H9 (cell line): ENCODE results near the gene PELO. TPM values are rescaled to one million over a fixed set of nuclear protein-coding genes. Genes with fewer than 3 reads are reported as not detected.

ENCODE experiments used
- DNase-seq: peaks from one replicate; pipeline ENCODE4 v3.0.0-alpha.2; 2017
- H2AFZ ChIP-seq: one replicate; pipeline ENCODE4 v1.6.1; 2013; ENCODE audit warnings: mild to moderate bottlenecking, low read length, control low read depth, moderate library complexity
- H2AK5ac ChIP-seq: 2 replicates; pipeline ENCODE4 v1.6.1; 2013; ENCODE audit warnings: low read length, control low read depth, mixed read lengths; ENCODE audit not compliant: insufficient read length
- H2BK120ac ChIP-seq: one replicate; pipeline ENCODE4 v1.6.1; 2013; ENCODE audit warnings: low read depth, mild to moderate bottlenecking, low read length, control low read depth, inconsistent platforms; ENCODE audit not compliant: poor library complexity, severe bottlenecking
- H2BK12ac ChIP-seq: 2 replicates; pipeline ENCODE4 v1.6.1; 2013; ENCODE audit warnings: low read length, control low read depth, mixed read lengths, low read depth; ENCODE audit not compliant: insufficient read length
- H2BK15ac ChIP-seq: 2 replicates; pipeline ENCODE4 v1.6.1; 2013; ENCODE audit warnings: low read depth, low read length, control low read depth
- H2BK20ac ChIP-seq: one replicate; pipeline ENCODE4 v1.6.1; 2013; ENCODE audit warnings: low read depth, mild to moderate bottlenecking, low read length, control low read depth, inconsistent platforms; ENCODE audit not compliant: poor library complexity, severe bottlenecking
- H2BK5ac ChIP-seq: 2 replicates; pipeline ENCODE4 v1.6.1; 2013; ENCODE audit warnings: low read length, control low read depth, mixed read lengths; ENCODE audit not compliant: insufficient read length
- H3K14ac ChIP-seq: 2 replicates; pipeline ENCODE4 v1.6.1; 2013; ENCODE audit warnings: low read length, control low read depth; ENCODE audit not compliant: insufficient read depth
- H3K18ac ChIP-seq: 2 replicates; pipeline ENCODE4 v1.6.1; 2013; ENCODE audit warnings: low read depth, mild to moderate bottlenecking, mixed read lengths, low read length, control low read depth; ENCODE audit not compliant: insufficient read length
- H3K23ac ChIP-seq: 2 replicates; pipeline ENCODE4 v1.6.1; 2013; ENCODE audit warnings: low read length, control low read depth, mixed read lengths, low read depth; ENCODE audit not compliant: insufficient read length
- H3K23me2 ChIP-seq: 2 replicates; pipeline ENCODE4 v1.6.1; 2013; ENCODE audit warnings: low read depth, mild to moderate bottlenecking, mixed read lengths, low read length, control low read depth; ENCODE audit not compliant: insufficient read length, poor library complexity, severe bottlenecking
- H3K27ac ChIP-seq: 2 replicates; pipeline ENCODE4 v1.5.1; 2013; ENCODE audit warnings: low read length, control low read depth, mixed read lengths, low read depth; ENCODE audit not compliant: insufficient read length
- H3K27me3 ChIP-seq: 2 replicates; pipeline ENCODE4 v1.6.1; 2013; ENCODE audit warnings: low read length, control low read depth, inconsistent platforms; ENCODE audit not compliant: insufficient read depth
- H3K4ac ChIP-seq: 2 replicates; pipeline ENCODE4 v1.6.1; 2013; ENCODE audit warnings: low read depth, mild to moderate bottlenecking, control low read depth, inconsistent platforms, low read length, moderate library complexity
- H3K4me1 ChIP-seq: 2 replicates; pipeline ENCODE4 v1.6.1; 2013; ENCODE audit warnings: low read length, control low read depth, inconsistent platforms; ENCODE audit not compliant: insufficient read depth
- H3K4me2 ChIP-seq: 2 replicates; pipeline ENCODE4 v1.6.1; 2013; ENCODE audit warnings: low read length, control low read depth, mixed read lengths; ENCODE audit not compliant: insufficient read length, insufficient read depth
- H3K56ac ChIP-seq: 2 replicates; pipeline ENCODE4 v1.6.1; 2013; ENCODE audit warnings: low read depth, mild to moderate bottlenecking, mixed read lengths, low read length, control low read depth; ENCODE audit not compliant: insufficient read length
- H3K79me1 ChIP-seq: 2 replicates; pipeline ENCODE4 v1.6.1; 2013; ENCODE audit warnings: low read depth, mild to moderate bottlenecking, moderate library complexity, low read length, control low read depth, inconsistent platforms; ENCODE audit not compliant: insufficient read depth, poor library complexity, severe bottlenecking
- H3K79me2 ChIP-seq: 2 replicates; pipeline ENCODE4 v1.6.1; 2013; ENCODE audit warnings: low read length, control low read depth, inconsistent platforms; ENCODE audit not compliant: insufficient read depth
- H3K9ac ChIP-seq: 2 replicates; pipeline ENCODE4 v1.6.1; 2013; ENCODE audit warnings: low read length, control low read depth, mixed read lengths; ENCODE audit not compliant: insufficient read length; ENCODE audit errors: extremely low read depth
- H3K9me3 ChIP-seq: one replicate; pipeline ENCODE4 v1.6.1; 2013; ENCODE audit warnings: low read depth, low read length, inconsistent platforms; ENCODE audit not compliant: control insufficient read depth
- H3T11ph ChIP-seq: one replicate; pipeline ENCODE4 v1.6.1; 2013; ENCODE audit warnings: mild to moderate bottlenecking, low read length, control low read depth, inconsistent platforms
- H4K20me1 ChIP-seq: one replicate; pipeline ENCODE4 v1.6.1; 2013; ENCODE audit not compliant: control insufficient read depth, insufficient read length, insufficient read depth
- H4K5ac ChIP-seq: 2 replicates; pipeline ENCODE4 v1.6.1; 2013; ENCODE audit warnings: low read depth, mild to moderate bottlenecking, mixed read lengths, low read length, control low read depth; ENCODE audit not compliant: insufficient read length
- H4K8ac ChIP-seq: replicated peaks from 2 replicates; pipeline ENCODE4 v1.6.1; 2013; ENCODE audit warnings: low read length, control low read depth, mixed read lengths, low read depth; ENCODE audit not compliant: insufficient read length
- H4K91ac ChIP-seq: 2 replicates; pipeline ENCODE4 v1.6.1; 2013; ENCODE audit warnings: low read depth, mild to moderate bottlenecking, moderate library complexity, mixed read lengths, low read length, control low read depth; ENCODE audit not compliant: insufficient read length
- H3K27ac Mint-ChIP-seq, 3 experiments: 2 replicates in 2 of 3; 3 replicates in 1 of 3; pipeline ENCODE4 v1.8.0; 2020 to 2021; ENCODE audit warnings: mixed read lengths in 3 of 3, mild to moderate bottlenecking in 1 of 3, moderate library complexity in 1 of 3
- H3K27me3 Mint-ChIP-seq: 2 replicates; pipeline ENCODE4 v1.8.0; 2021; ENCODE audit warnings: low read depth, mild to moderate bottlenecking, moderate library complexity, mixed read lengths
- H3K36me3 Mint-ChIP-seq, 3 experiments: 2 replicates in 2 of 3; 3 replicates in 1 of 3; pipeline ENCODE4 v1.8.0; 2020 to 2021; ENCODE audit warnings: low read depth in 3 of 3, mixed read lengths in 3 of 3; ENCODE audit not compliant: insufficient read depth in 1 of 3
- H3K4me1 Mint-ChIP-seq, 2 experiments: 2 replicates each; pipeline ENCODE4 v1.8.0; 2020; ENCODE audit warnings: mixed read lengths in 2 of 2
- H3K4me3 Mint-ChIP-seq, 2 experiments: 2 replicates in 1 of 2; 3 replicates in 1 of 2; pipeline ENCODE4 v1.8.0; 2020 to 2021; ENCODE audit warnings: mild to moderate bottlenecking in 2 of 2, mixed read lengths in 2 of 2, moderate library complexity in 1 of 2
- H3K9me3 Mint-ChIP-seq, 2 experiments: 2 replicates in 1 of 2; 3 replicates in 1 of 2; pipeline ENCODE4 v1.8.0; 2020; ENCODE audit warnings: mild to moderate bottlenecking in 2 of 2, mixed read lengths in 2 of 2, moderate library complexity in 1 of 2
- WGBS: extraction: QIAGEN DNeasy Blood & Tissue Kit; methylation state at CpG from one replicate; pipeline ENCODE4 v1.1.7; 2013; ENCODE audit warnings: missing lambda C conversion rate, low lambda C conversion rate, mixed read lengths; ENCODE audit not compliant: insufficient read length; ENCODE audit errors: extremely low coverage; 5-methylcytosine and 5-hydroxymethylcytosine counted together
- total RNA-seq: library from RNA; stranded (reverse); gene quantifications from 2 replicates; pipeline ENCODE4 v1.2.1, GENCODE V29; 2021
- TF ChIP-seq, protein P1 (sequence below): fragments of 200-600 bp; sonication (generic); conservative IDR thresholded peaks from 3 replicates; pipeline ENCODE4 v1.8.0; 2021; ENCODE audit warnings: antibody characterized with exemption, mild to moderate bottlenecking

PELO gene
- total RNA-seq, 1 experiment from 2014 or later, result 20.3 TPM

DNA sequence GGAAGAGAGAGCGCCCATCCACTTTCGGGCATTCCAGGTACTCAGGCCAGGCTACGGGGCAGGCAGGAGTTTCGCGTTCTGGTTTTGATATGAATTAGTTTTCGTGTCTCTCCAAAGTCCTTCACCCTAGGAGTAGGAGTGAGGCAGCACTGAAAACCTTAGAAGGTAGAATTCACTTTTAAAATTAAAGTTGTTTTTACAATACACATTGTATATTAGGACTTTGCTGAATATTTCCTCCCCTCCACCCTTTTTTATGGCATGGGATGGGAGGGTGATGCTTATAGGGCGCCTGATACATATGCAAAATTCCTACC, 747 bp downstream of the PELO start:
- H3K23me2 ChIP-seq, result peaks cover 8% of the 10 kb centered on the region
- H4K20me1 ChIP-seq, result no peaks in the 10 kb centered on the region
- H3K56ac ChIP-seq, result no peak overlapping the region
- H2BK15ac ChIP-seq, result no peak overlapping the region
- no peak overlapping the region for H2AFZ ChIP-seq
- no peaks in the 10 kb centered on the region for H3K36me3 Mint-ChIP-seq
- H3K23ac ChIP-seq, result no peak overlapping the region
- H3K14ac ChIP-seq, result no peak overlapping the region
- H3K4me2 ChIP-seq, result peak overlapping the region; percentile 86
- peaks cover 0 to 2% of the 10 kb centered on the region in 2 experiments; a peak in 1 of 5 replicates for H3K9me3 Mint-ChIP-seq
- no peak overlapping the region for H3T11ph ChIP-seq
- TF ChIP-seq, protein P1, sequence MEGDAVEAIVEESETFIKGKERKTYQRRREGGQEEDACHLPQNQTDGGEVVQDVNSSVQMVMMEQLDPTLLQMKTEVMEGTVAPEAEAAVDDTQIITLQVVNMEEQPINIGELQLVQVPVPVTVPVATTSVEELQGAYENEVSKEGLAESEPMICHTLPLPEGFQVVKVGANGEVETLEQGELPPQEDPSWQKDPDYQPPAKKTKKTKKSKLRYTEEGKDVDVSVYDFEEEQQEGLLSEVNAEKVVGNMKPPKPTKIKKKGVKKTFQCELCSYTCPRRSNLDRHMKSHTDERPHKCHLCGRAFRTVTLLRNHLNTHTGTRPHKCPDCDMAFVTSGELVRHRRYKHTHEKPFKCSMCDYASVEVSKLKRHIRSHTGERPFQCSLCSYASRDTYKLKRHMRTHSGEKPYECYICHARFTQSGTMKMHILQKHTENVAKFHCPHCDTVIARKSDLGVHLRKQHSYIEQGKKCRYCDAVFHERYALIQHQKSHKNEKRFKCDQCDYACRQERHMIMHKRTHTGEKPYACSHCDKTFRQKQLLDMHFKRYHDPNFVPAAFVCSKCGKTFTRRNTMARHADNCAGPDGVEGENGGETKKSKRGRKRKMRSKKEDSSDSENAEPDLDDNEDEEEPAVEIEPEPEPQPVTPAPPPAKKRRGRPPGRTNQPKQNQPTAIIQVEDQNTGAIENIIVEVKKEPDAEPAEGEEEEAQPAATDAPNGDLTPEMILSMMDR, result no peak
- no peak overlapping the region for H4K91ac ChIP-seq
- no peaks in the 10 kb centered on the region for H3K9me3 ChIP-seq
- no peaks in the 10 kb centered on the region for H3K79me2 ChIP-seq
- peaks cover 13% of the 10 kb centered on the region for H3K27me3 Mint-ChIP-seq
- H3K18ac ChIP-seq, result no peak overlapping the region
- no peak for DNase-seq
- no peaks in the 10 kb centered on the region for H3K27me3 ChIP-seq
- H3K9ac ChIP-seq, result peak overlapping the region; percentile 52
- no peak overlapping the region for H4K8ac ChIP-seq
- no peak overlapping the region for H3K27ac ChIP-seq
- no peak overlapping the region for H2BK12ac ChIP-seq
- H2BK120ac ChIP-seq, result no peak overlapping the region
- no peak overlapping the region for H2BK5ac ChIP-seq
- H2AK5ac ChIP-seq, result no peak overlapping the region
- no peaks in the 10 kb centered on the region for H3K4me1 ChIP-seq
- H3K4me1 Mint-ChIP-seq, result peaks cover 19 to 22% of the 10 kb centered on the region in 2 experiments
- H3K4me3 Mint-ChIP-seq, result peak overlapping the region; percentile 86 to 92
- H2BK20ac ChIP-seq, result no peak overlapping the region
- no peak overlapping the region for H3K4ac ChIP-seq
- WGBS, result no CpG with 5 or more reads among the region's 7 CpGs
- no peak overlapping the region; a peak in 1 of 7 replicates for H3K27ac Mint-ChIP-seq
- no peak overlapping the region for H4K5ac ChIP-seq
- H3K79me1 ChIP-seq, result no peaks in the 10 kb centered on the region
